HCT116 (cell line): ENCODE measurements around the gene BNC2. TPM values are rescaled to one million over a fixed set of nuclear protein-coding genes. Genes with fewer than 3 reads are reported as not detected.

Source experiments
- ATAC-seq: fragments of 200-7000 bp; cut with Tn5 transposase; 2 replicates; pipeline ENCODE4 v1.9.1; 2020; ENCODE audit warnings: mild to moderate bottlenecking, moderate library complexity
- BruUV-seq: library from RNA; stranded (reverse); fragments of 400-500 nt; replicated peaks from 2 replicates; lab custom pipeline; 2021; lab: Mats Ljungman, UMichigan
- CTCF ChIA-PET: fragments of 300-600 bp; sonication (Branson Sonifier 250); formaldehyde crosslinking; loops from one replicate; lab custom pipeline; 2021; ENCODE audit warnings: antibody characterized with exemption; lab: Charles Lee
- POLR2A ChIA-PET: fragments of 300-600, 350-600 bp; sonication (Branson Sonifier 250); formaldehyde crosslinking; loops from one replicate; lab custom pipeline; 2021; ENCODE audit warnings: antibody characterized with exemption; lab: Charles Lee
- RAD21 ChIA-PET, 2 experiments: fragments of 300-600 bp; sonication (Branson Sonifier 250); formaldehyde crosslinking; loops; one replicate each; lab custom pipeline; 2023; ENCODE audit warnings: low total read pairs in 2 of 2; ENCODE audit not compliant: uncharacterized antibody in 2 of 2, unreplicated experiment in 2 of 2, low non-redundant PET in 1 of 2; lab: Charles Lee
- DNase-seq: peaks from one replicate; pipeline ENCODE4 v3.0.0-alpha.2; 2010; ENCODE audit warnings: low read depth, low spot score
- H2AFZ ChIP-seq: fragments of 200-600 bp; shearing (Covaris generic), sonication (generic); 2 replicates; pipeline ENCODE4 v1.6.1; 2017; ENCODE audit warnings: low read depth, mixed run types, mixed read lengths, antibody characterized with exemption, low read length; ENCODE audit not compliant: poor library complexity, severe bottlenecking
- H3K27ac ChIP-seq: 2 replicates; pipeline ENCODE4 v1.5.1; 2012; ENCODE audit warnings: low read depth, low read length
- H3K27me3 ChIP-seq: fragments of 200-600 bp; sonication (generic); 2 replicates; pipeline ENCODE4 v1.6.1; 2016; ENCODE audit warnings: mixed run types, low read length, mixed read lengths; ENCODE audit not compliant: insufficient read depth
- H3K36me3 ChIP-seq, 2 experiments: fragments of 200-500 bp in 1 of 2; fragments of 200-600 bp in 1 of 2; sonication (Bioruptor generic) in 1 of 2; sonication (generic) in 1 of 2; 2 replicates each; pipeline versions ENCODE4 v1.5.1 to v1.6.1; 2014 to 2016; ENCODE audit warnings: low read length in 2 of 2, inconsistent platforms in 1 of 2, mixed read lengths in 1 of 2, mixed run types in 1 of 2; ENCODE audit not compliant: insufficient read depth in 2 of 2, control insufficient read depth in 1 of 2
- H3K4me1 ChIP-seq, 2 experiments: fragments of 200-600 bp in 1 of 2; sonication (generic) in 1 of 2; 2 replicates each; pipeline versions ENCODE4 v1.5.1 to v1.6.1; 2012 to 2017; ENCODE audit warnings: low read length in 2 of 2, inconsistent platforms in 1 of 2, mild to moderate bottlenecking in 1 of 2, mixed read lengths in 1 of 2, mixed run types in 1 of 2, moderate library complexity in 1 of 2; ENCODE audit not compliant: insufficient read depth in 2 of 2, control insufficient read depth in 1 of 2
- H3K4me2 ChIP-seq: fragments of 200-600 bp; sonication (generic); 2 replicates; pipeline ENCODE4 v1.6.1; 2017; ENCODE audit warnings: mixed run types, low read length, mixed read lengths
- H3K4me3 ChIP-seq, 2 experiments: fragments of 200-600 bp in 1 of 2; sonication (generic) in 1 of 2; replicated peaks in 1 of 2; 2 replicates each; pipeline ENCODE4 v1.5.1; 2011 to 2016; ENCODE audit warnings: low read length in 2 of 2, control low read depth in 1 of 2, low read depth in 1 of 2, mild to moderate bottlenecking in 1 of 2, mixed read lengths in 1 of 2, mixed run types in 1 of 2
- H3K79me2 ChIP-seq: fragments of 200-600 bp; sonication (generic); 2 replicates; pipeline ENCODE4 v1.6.1; 2017; ENCODE audit warnings: mild to moderate bottlenecking, mixed run types, low read length, moderate library complexity, mixed read lengths; ENCODE audit not compliant: insufficient read depth
- H3K9ac ChIP-seq: fragments of 200-600 bp; sonication (generic); 2 replicates; pipeline ENCODE4 v1.6.1; 2016; ENCODE audit warnings: low read length, mixed read lengths
- H3K9me2 ChIP-seq: fragments of 200-600 bp; sonication (generic), shearing (Covaris generic); 2 replicates; pipeline ENCODE4 v1.6.1; 2017; ENCODE audit warnings: mixed run types, mild to moderate bottlenecking, moderate library complexity; ENCODE audit not compliant: insufficient read depth
- H3K9me3 ChIP-seq, 2 experiments: fragments of 200-500 bp in 1 of 2; fragments of 200-600 bp in 1 of 2; sonication (Bioruptor generic) in 1 of 2; sonication (generic) in 1 of 2; 2 replicates each; pipeline ENCODE4 v1.6.1; 2014 to 2017; ENCODE audit warnings: low read length in 2 of 2, mixed read lengths in 2 of 2, inconsistent platforms in 1 of 2, low read depth in 1 of 2, mild to moderate bottlenecking in 1 of 2, mixed run types in 1 of 2, moderate library complexity in 1 of 2; ENCODE audit not compliant: control insufficient read depth in 1 of 2, insufficient read depth in 1 of 2
- H4K20me1 ChIP-seq: fragments of 200-600 bp; sonication (generic), shearing (Covaris generic); 2 replicates; pipeline ENCODE4 v1.6.1; 2017; ENCODE audit warnings: mixed run types, mild to moderate bottlenecking, moderate library complexity; ENCODE audit not compliant: insufficient read depth
- ATF3 ChIP-seq: IDR thresholded peaks from 2 replicates; pipeline ENCODE4 v1.6.1; 2012
- CBX3 ChIP-seq: IDR thresholded peaks from 2 replicates; pipeline ENCODE4 v1.6.1; 2012; ENCODE audit warnings: low read depth
- CEBPB ChIP-seq: IDR thresholded peaks from 2 replicates; pipeline ENCODE4 v1.6.1; 2012; ENCODE audit warnings: low read depth
- CTCF ChIP-seq, 3 experiments: fragments of 200-600 bp in 1 of 3; sonication (generic) in 1 of 3; IDR thresholded peaks in 2 of 3; conservative IDR thresholded peaks in 1 of 3; 2 replicates each; pipeline ENCODE4 v1.5.1; 2012 to 2017; ENCODE audit warnings: low read depth in 2 of 3, low read length in 2 of 3, antibody characterized with exemption in 1 of 3, borderline replicate concordance in 1 of 3, control low read depth in 1 of 3, mild to moderate bottlenecking in 1 of 3, mixed read lengths in 1 of 3, mixed run types in 1 of 3, moderate library complexity in 1 of 3; ENCODE audit not compliant: insufficient read depth in 1 of 3
- EGR1 ChIP-seq: IDR thresholded peaks from 2 replicates; pipeline ENCODE4 v1.6.1; 2012; ENCODE audit warnings: low read depth
- EZH2 ChIP-seq: fragments of 200-600 bp; sonication (generic); IDR thresholded peaks from 2 replicates; pipeline ENCODE4 v1.6.1; 2017; ENCODE audit warnings: antibody characterized with exemption, mixed run types
- FOSL1 ChIP-seq: IDR thresholded peaks from 2 replicates; pipeline ENCODE4 v1.6.1; 2012; ENCODE audit warnings: low read depth
- MAX ChIP-seq: IDR thresholded peaks from 2 replicates; pipeline ENCODE4 v1.6.1; 2012
- POLR2A ChIP-seq: IDR thresholded peaks from 2 replicates; pipeline ENCODE4 v1.7.0; 2011; ENCODE audit warnings: borderline replicate concordance; ENCODE audit not compliant: insufficient read depth, insufficient read length; ENCODE audit errors: extremely low read depth
- RAD21 ChIP-seq: IDR thresholded peaks from 2 replicates; pipeline ENCODE4 v1.6.1; 2012; ENCODE audit warnings: low read depth, mild to moderate bottlenecking
- REST ChIP-seq: IDR thresholded peaks from 2 replicates; pipeline ENCODE4 v1.6.1; 2012; ENCODE audit warnings: low read depth
- SRF ChIP-seq: IDR thresholded peaks from 2 replicates; pipeline ENCODE4 v1.6.1; 2012; ENCODE audit warnings: low read depth
- TCF7L2 ChIP-seq: IDR thresholded peaks from 2 replicates; pipeline ENCODE4 v1.7.0; 2011; ENCODE audit warnings: borderline replicate concordance, inconsistent platforms; ENCODE audit not compliant: insufficient read depth, insufficient read length; ENCODE audit errors: extremely low read depth
- ZBTB33 ChIP-seq: IDR thresholded peaks from 2 replicates; pipeline ENCODE4 v1.6.1; 2011; ENCODE audit warnings: mild to moderate bottlenecking, low read length, moderate library complexity; ENCODE audit not compliant: insufficient replicate concordance; ENCODE audit errors: extremely low read depth
- ZNF274 ChIP-seq: fragments of 200-500 bp; sonication (Bioruptor generic); IDR thresholded peaks from 2 replicates; pipeline ENCODE4 v1.6.1; 2014; ENCODE audit warnings: mild to moderate bottlenecking, low read depth, low read length, inconsistent platforms
- intact Hi-C: fragments of 100-400 bp; cut with micrococcal nuclease; formaldehyde crosslinking; loops from 2 replicates; pipeline ENCODE4 v1.10.0; 2022
- total RNA-seq: library from RNA; stranded (reverse); gene quantifications from one replicate; pipeline ENCODE4 v1.2.1, GENCODE V29; 2021; ENCODE audit not compliant: unreplicated experiment

BNC2 gene
- total RNA-seq, 1 experiment from 2014 or later = 0.37 TPM

- H3K9me3 ChIP-seq = no peaks in the 10 kb centered on the region
- ChIA-PET RAD21 (no interaction called here), CTCF (no interaction called here), POLR2A (no interaction called here)
- no peak overlapping the region for H3K4me3 ChIP-seq
- peaks cover 5% of the 10 kb centered on the region; the same call in 1 of the 2 replicates for H3K27me3 ChIP-seq
- H2AFZ ChIP-seq = no peak overlapping the region
- no peak for TF ChIP-seq ATF3
- no peak for TF ChIP-seq REST
- TF ChIP-seq ZNF274 = no peak
- no peak for TF ChIP-seq CEBPB
- no peak for TF ChIP-seq TCF7L2
- no peak for TF ChIP-seq RAD21
- TF ChIP-seq POLR2A = no peak
- TF ChIP-seq CBX3 = no peak
- TF ChIP-seq MAX = no peak
- TF ChIP-seq EZH2 = no peak
- no peak for TF ChIP-seq SRF
- no peak for TF ChIP-seq FOSL1
- TF ChIP-seq ZBTB33 = no peak
- TF ChIP-seq CTCF (IDR thresholded peaks at IDR 0.05 in 2 of 3, conservative IDR thresholded peaks at IDR 0.05 in 1 of 3; ENCODE audit: borderline replicate concordance in 1 of 3, insufficient read depth in 1 of 3, low read depth in 2 of 3, low read length in 2 of 3) = no peak
- no peak for TF ChIP-seq EGR1
- no peak overlapping the region for H3K9ac ChIP-seq
- ATAC-seq (no peak), DNase-seq (no peak)
- H3K4me2 ChIP-seq = no peak overlapping the region
- no peaks in the 10 kb centered on the region for H3K36me3 ChIP-seq
- no peaks in the 10 kb centered on the region for H3K4me1 ChIP-seq
- H3K27ac ChIP-seq = no peak overlapping the region
- no peaks in the 10 kb centered on the region for H3K9me2 ChIP-seq
- intact Hi-C loops = no loop called here
- H4K20me1 ChIP-seq = no peaks in the 10 kb centered on the region
- H3K79me2 ChIP-seq = no peaks in the 10 kb centered on the region
- no TSS peak for BruUV-seq
Observed at GRCh38 chr9:16535555-16535954, 334.9 kb downstream of the BNC2 start.
